ENCODE results near the gene MRPS6. TPM values are rescaled to one million over a fixed set of nuclear protein-coding genes. Genes with fewer than 3 reads are reported as not detected.

MRPS6 gene
- total RNA-seq, 2 donors from 2014 or later, result 66.6 to 76.9 TPM

GRCh38 chr21:34183331-34183928, 110.1 kb downstream of the MRPS6 start:
- Histone ChIP-seq H3K4me1 (no peaks in the 10 kb centered on the region), H3K27ac (no peak overlapping the region), H3K9ac (ENCODE audit: low read depth in 2 of 2, low read length in 2 of 2) (no peak overlapping the region), H3K36me3 (no peaks in the 10 kb centered on the region), H3K9me3 (no peaks in the 10 kb centered on the region), H3K27me3 (no peaks in the 10 kb centered on the region), H3K4me3 (no peak overlapping the region)
- intact Hi-C loops (cut with DNase I), result no loop called here
- no peak for TF ChIP-seq CTCF (IDR thresholded peaks at IDR 0.05)
- no peak for DNase-seq

- H3K9ac ChIP-seq (ENCODE audit: low read depth in 2 of 2, low read length in 2 of 2), result no peak overlapping the region
- intact Hi-C loops (cut with DNase I), result no loop called here
- H3K9me3 ChIP-seq, result no peaks in the 10 kb centered on the region
- H3K27ac ChIP-seq, result no peak overlapping the region
- no peak for TF ChIP-seq CTCF (IDR thresholded peaks at IDR 0.05)
- H3K4me1 ChIP-seq, result no peaks in the 10 kb centered on the region
- no peak overlapping the region for H3K4me3 ChIP-seq
- no peaks in the 10 kb centered on the region for H3K27me3 ChIP-seq
- DNase-seq, result no peak
- H3K36me3 ChIP-seq, result no peaks in the 10 kb centered on the region
Observed at GRCh38 chr21:34184232-34184631, 110.9 kb downstream of the MRPS6 start.

GRCh38 chr21:34185026-34185750, 111.8 kb downstream of the MRPS6 start:
- DNase-seq, result no peak
- Histone ChIP-seq H3K9ac (ENCODE audit: low read depth in 2 of 2, low read length in 2 of 2) (no peak overlapping the region), H3K36me3 (no peaks in the 10 kb centered on the region), H3K4me3 (no peak overlapping the region), H3K9me3 (no peaks in the 10 kb centered on the region), H3K4me1 (no peaks in the 10 kb centered on the region), H3K27ac (no peak overlapping the region), H3K27me3 (no peaks in the 10 kb centered on the region)
- intact Hi-C loops (cut with DNase I), result no loop called here
- no peak for TF ChIP-seq CTCF (IDR thresholded peaks at IDR 0.05)

GRCh38 chr21:34186109-34186719, 112.8 kb downstream of the MRPS6 start:
- H3K4me3 ChIP-seq, result no peak overlapping the region
- no peak for DNase-seq
- no peaks in the 10 kb centered on the region for H3K27me3 ChIP-seq
- no peaks in the 10 kb centered on the region for H3K4me1 ChIP-seq
- no peaks in the 10 kb centered on the region for H3K9me3 ChIP-seq
- no peak overlapping the region for H3K9ac ChIP-seq (ENCODE audit: low read depth in 2 of 2, low read length in 2 of 2)
- no peak overlapping the region for H3K27ac ChIP-seq
- H3K36me3 ChIP-seq, result no peaks in the 10 kb centered on the region
- intact Hi-C loops (cut with DNase I), result no loop called here
- no peak for TF ChIP-seq CTCF (IDR thresholded peaks at IDR 0.05)

GRCh38 chr21:34187935-34188334, 114.6 kb downstream of the MRPS6 start:
- Histone ChIP-seq H3K9ac (ENCODE audit: low read depth in 2 of 2, low read length in 2 of 2) (no peak overlapping the region), H3K27ac (no peak overlapping the region), H3K4me3 (no peak overlapping the region), H3K27me3 (no peaks in the 10 kb centered on the region), H3K9me3 (no peaks in the 10 kb centered on the region), H3K4me1 (no peaks in the 10 kb centered on the region), H3K36me3 (no peaks in the 10 kb centered on the region)
- no peak for DNase-seq
- intact Hi-C loops (cut with DNase I), result no loop called here
- TF ChIP-seq CTCF (IDR thresholded peaks at IDR 0.05), result no peak

All from colonic mucosa (tissue), 4 donors.